T-helper 17 cell (primary cell): Measurements from ENCODE around the gene XDH. TPM values are rescaled to one million over a fixed set of nuclear protein-coding genes. Genes with fewer than 3 reads are reported as not detected.

ENCODE experiments used
- ATAC-seq: fragments of 150-1000 bp; cut with Tn5 transposase; 2 replicates; pipeline ENCODE4 v1.10.0; 2021; ENCODE audit warnings: mild to moderate bottlenecking, moderate library complexity
- DNase-seq, 3 donors: peaks; one replicate each; pipeline versions ENCODE4 v3.0.0 to v3.0.0-alpha.2; 2020 to 2021
- H3K9me3 ChIP-seq: one replicate; pipeline ENCODE4 v1.7.0; 2013; ENCODE audit warnings: low read length, mild to moderate bottlenecking; ENCODE audit not compliant: control insufficient read depth, poor library complexity, severe bottlenecking
- H3K27ac Mint-ChIP-seq: one replicate; pipeline ENCODE4 v1.8.0; 2022; ENCODE audit warnings: mild to moderate bottlenecking, moderate library complexity, mixed read lengths
- H3K27me3 Mint-ChIP-seq: one replicate; pipeline ENCODE4 v1.8.0; 2022; ENCODE audit warnings: mixed read lengths
- H3K36me3 Mint-ChIP-seq: one replicate; pipeline ENCODE4 v1.8.0; 2022; ENCODE audit warnings: low read depth, mixed read lengths
- H3K4me1 Mint-ChIP-seq: one replicate; pipeline ENCODE4 v1.8.0; 2022; ENCODE audit warnings: mild to moderate bottlenecking, mixed read lengths
- H3K4me3 Mint-ChIP-seq: one replicate; pipeline ENCODE4 v1.8.0; 2022; ENCODE audit warnings: mild to moderate bottlenecking, moderate library complexity, mixed read lengths
- total RNA-seq, 4 donors: library from RNA in 2 of 4; stranded (reverse) in 2 of 4; gene quantifications; one replicate each; pipeline ENCODE4 v1.2.3 and lab custom pipeline; 2022 to 2026

Gene XDH
- under 1 TPM in 1 of 2 donors, not detected in 1; 0.16 TPM for total RNA-seq
- 0 to 0.08 reads per million in 2 donors for total RNA-seq (lab: John Stamatoyannopoulos, UW)

DNA sequence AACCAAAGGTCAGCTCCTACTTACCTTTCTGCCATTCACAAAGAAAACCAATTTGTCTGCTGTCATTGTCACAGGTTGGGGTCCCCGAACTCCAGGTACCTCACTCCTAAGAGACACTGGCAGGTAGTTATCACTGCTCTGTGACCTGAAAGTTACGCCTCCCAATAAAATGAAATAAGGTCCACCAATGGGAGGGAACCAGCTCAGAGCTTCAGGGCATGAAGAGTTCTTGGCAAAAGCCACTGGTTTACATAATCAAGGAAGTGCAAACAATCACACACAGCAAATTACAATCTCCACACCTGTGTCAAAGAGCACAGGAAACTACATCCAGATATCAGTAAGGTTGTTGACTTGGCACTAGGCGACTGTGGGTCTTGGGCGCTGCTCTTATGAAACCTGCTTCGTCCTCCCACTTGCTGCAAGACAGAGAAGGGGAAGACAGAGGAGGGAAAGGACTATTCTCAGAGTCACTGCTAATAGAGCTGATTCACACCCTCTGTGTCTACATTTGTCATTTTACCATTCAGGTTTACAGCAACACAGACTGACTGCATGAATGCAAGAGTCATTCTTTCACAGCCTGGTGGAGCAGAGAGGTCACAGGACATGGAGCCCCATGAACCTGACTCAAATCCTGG, at the start of gene XDH:
XDH (minus strand) TSS at position 142 of the 641 bp plus-strand sequence; CDS start at position 66, 76 bp downstream.
- H3K27ac Mint-ChIP-seq, result no peak within 1 kb of the TSS
- DNase-seq, result no peak
- H3K9me3 ChIP-seq, result no peaks in the 10 kb centered on the region
- peaks cover 3% of the 10 kb centered on the region for H3K27me3 Mint-ChIP-seq
- no peak for ATAC-seq
- no peak within 1 kb of the TSS for H3K4me3 Mint-ChIP-seq
- peaks cover 4% of the 10 kb centered on the region for H3K36me3 Mint-ChIP-seq
- H3K4me1 Mint-ChIP-seq, result peaks cover 11% of the 10 kb centered on the region

DNA sequence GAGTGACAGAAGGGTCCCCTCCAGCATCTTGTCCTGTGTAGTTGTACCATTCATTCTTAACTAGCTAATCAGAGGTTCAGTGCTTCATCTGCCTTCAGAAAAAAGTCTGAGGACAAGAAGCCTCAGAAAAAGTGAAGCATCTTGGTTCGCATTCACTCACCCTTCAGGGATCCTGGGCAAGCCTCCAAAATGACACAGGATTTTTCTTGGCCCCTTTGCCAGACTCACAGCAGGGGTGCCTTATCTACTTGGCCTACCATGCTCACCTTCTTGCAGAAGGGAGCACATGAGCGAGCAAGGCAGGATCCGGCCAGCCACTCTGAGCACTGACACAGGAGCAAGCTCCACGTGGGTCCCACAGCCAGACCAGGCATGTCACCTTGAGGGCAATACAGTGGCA, 43.1 kb upstream of the XDH start:
- no peak overlapping the region for H3K27ac Mint-ChIP-seq
- no peaks in the 10 kb centered on the region for H3K4me1 Mint-ChIP-seq
- H3K4me3 Mint-ChIP-seq, result no peak overlapping the region
- peaks cover 6% of the 10 kb centered on the region for H3K27me3 Mint-ChIP-seq
- H3K9me3 ChIP-seq, result no peaks in the 10 kb centered on the region
- DNase-seq (no peak), ATAC-seq (no peak)
- no peaks in the 10 kb centered on the region for H3K36me3 Mint-ChIP-seq

DNA sequence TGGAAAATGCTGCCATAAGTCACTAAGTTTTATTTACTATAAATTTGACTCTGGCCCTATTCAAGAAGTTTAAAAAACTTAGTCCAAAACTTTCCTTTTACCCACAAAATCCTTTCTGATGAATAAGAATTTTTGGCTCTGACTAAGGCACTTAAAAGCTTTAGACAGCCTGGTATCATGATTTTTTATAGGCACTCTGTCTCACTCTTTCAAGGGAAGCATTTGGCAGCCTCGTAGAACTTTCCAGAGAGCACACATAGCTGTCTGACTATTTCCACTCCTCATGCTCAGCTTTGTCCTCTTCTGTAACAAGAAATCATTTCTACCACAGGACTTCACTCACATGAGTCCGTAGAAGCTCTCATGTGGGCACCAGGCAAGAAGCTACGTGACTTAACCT, 32.3 kb upstream of the XDH start:
- H3K36me3 Mint-ChIP-seq, result peaks cover 2% of the 10 kb centered on the region
- no peaks in the 10 kb centered on the region for H3K4me1 Mint-ChIP-seq
- H3K4me3 Mint-ChIP-seq, result no peak overlapping the region
- H3K27me3 Mint-ChIP-seq, result peaks cover 14% of the 10 kb centered on the region
- ATAC-seq (no peak), DNase-seq (no peak)
- H3K9me3 ChIP-seq, result no peaks in the 10 kb centered on the region
- no peak overlapping the region for H3K27ac Mint-ChIP-seq

DNA sequence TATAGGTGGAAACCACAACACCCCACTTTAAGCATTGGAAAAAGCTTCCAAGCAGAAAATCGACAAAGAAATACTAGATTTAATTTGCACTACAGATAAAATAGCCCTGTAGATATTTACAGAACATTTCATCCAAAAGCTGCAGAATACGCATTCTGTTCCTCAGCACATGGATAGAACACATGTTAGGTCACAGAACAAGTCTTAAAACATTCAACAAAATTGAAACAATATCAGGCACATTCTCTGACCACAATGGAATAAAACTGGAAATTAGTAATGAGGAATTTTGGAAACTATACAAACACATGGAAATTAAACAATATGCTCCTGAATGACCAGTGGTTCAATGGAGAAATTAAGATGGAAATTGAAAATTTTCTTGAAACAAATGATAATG, 27.8 kb upstream of the XDH start:
- Mint-ChIP-seq H3K36me3 (no peaks in the 10 kb centered on the region), H3K27ac (no peak overlapping the region), H3K27me3 (peaks cover 6% of the 10 kb centered on the region), H3K4me3 (no peak overlapping the region), H3K4me1 (no peaks in the 10 kb centered on the region)
- ATAC-seq (no peak), DNase-seq (no peak)
- no peaks in the 10 kb centered on the region for H3K9me3 ChIP-seq

DNA sequence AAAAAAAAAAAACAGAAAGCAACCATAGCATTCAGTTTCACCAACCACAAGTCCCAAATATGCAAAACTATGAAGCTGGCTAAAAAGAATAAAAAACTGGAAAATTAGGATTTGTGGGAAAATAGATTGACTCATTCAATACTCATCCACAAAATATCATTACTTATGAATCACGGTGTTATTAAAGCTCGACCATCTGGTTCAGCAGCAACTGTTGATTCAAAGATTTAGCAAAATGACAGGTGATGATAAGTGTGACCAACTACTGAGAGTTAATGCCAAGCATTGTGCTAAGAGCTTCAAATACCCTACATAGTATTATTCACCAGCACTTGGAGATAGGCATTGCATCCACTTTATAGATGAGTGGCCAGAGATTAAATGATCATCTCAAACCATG, 26.2 kb upstream of the XDH start:
- H3K27me3 Mint-ChIP-seq, result peaks cover 5% of the 10 kb centered on the region
- no peaks in the 10 kb centered on the region for H3K36me3 Mint-ChIP-seq
- DNase-seq (no peak), ATAC-seq (no peak)
- no peaks in the 10 kb centered on the region for H3K4me1 Mint-ChIP-seq
- H3K27ac Mint-ChIP-seq, result no peak overlapping the region
- H3K4me3 Mint-ChIP-seq, result no peak overlapping the region
- H3K9me3 ChIP-seq, result no peaks in the 10 kb centered on the region

DNA sequence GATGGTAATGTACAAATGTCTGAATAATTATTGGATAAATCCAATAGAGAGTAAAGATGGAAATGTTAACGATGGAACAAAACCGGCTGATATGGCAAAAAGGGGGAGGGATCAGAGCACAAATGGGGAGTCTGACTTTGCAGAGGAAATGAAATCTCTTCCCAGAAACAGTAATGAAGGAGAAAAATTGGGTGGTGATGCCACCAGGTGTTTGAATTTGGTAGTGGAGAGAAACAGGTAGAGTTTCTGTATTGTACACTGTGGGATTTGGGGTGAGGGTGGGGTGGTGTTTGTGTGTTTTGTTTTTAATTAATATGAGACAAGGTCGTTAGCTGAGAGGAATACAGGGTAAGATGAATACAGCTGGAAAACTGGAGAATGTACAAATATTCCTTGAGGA, 20.4 kb upstream of the XDH start:
- Mint-ChIP-seq H3K27me3 (peaks cover 18% of the 10 kb centered on the region), H3K4me1 (peaks cover 11% of the 10 kb centered on the region), H3K27ac (no peak overlapping the region), H3K36me3 (peaks cover 2% of the 10 kb centered on the region), H3K4me3 (no peak overlapping the region)
- no peaks in the 10 kb centered on the region for H3K9me3 ChIP-seq
- DNase-seq, result no peak
- ATAC-seq, result no peak

DNA sequence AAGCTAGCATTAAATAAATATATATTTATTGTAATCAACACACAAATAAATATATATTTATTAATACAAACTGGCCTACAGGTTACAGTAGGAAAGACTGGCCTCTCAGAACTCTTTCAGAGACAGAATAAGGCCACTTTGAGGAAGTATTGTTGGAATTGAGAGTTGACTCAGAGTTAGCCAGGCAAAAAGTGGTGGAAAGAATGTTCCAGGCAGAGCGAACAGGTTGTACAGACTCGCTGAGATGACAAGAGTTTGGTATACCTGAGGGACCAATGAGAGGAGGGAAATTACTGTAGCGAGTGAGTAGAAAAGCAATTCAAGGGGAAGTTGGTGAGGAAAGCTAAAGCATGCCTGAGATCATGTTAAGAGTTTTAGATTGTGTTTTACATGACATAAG, 19.0 kb upstream of the XDH start:
- peaks cover 22% of the 10 kb centered on the region for H3K4me1 Mint-ChIP-seq
- H3K27me3 Mint-ChIP-seq, result peaks cover 32% of the 10 kb centered on the region
- no peak overlapping the region for H3K27ac Mint-ChIP-seq
- DNase-seq, result no peak
- peaks cover 2% of the 10 kb centered on the region for H3K36me3 Mint-ChIP-seq
- H3K4me3 Mint-ChIP-seq, result no peak overlapping the region
- H3K9me3 ChIP-seq, result no peaks in the 10 kb centered on the region
- no peak for ATAC-seq

DNA sequence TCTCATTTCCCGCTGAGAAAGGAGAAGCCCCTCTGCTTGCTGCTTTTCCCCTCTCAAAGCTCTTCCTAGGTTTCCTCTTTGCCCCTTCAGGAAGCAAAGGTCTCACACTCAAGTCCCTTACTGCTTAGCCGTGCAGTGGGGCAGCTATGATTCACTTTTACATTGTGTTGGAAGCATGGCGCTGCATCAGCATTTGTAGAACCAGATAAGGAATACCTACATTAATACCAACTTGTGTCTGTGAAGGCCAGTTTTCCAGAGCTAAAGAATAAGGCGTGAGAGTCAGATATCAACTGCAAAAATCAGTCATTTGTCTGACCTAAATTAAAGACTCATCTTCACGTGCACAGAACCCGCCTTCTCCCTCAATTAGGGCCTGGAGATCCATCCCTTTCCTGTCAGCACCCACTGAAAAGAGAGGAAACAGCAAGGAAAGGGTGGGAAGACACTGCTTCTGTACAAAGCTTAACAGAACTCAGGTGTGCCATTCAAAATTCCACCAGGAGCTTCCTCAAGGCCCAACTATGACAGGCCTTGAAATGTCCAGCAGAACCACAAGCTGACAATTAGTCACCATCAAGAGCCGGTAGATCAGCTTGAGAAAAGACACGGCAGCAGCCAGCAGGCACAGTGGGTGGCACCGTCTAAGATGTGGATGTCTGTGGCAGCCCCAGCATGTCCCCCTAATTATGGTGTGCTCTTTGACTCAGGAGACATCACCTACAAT, 16.1 kb upstream of the XDH start:
- Mint-ChIP-seq H3K4me3 (peak overlapping the region; percentile 80), H3K27ac (no peak overlapping the region), H3K4me1 (peaks cover 24% of the 10 kb centered on the region), H3K36me3 (peaks cover 2% of the 10 kb centered on the region), H3K27me3 (peaks cover 53% of the 10 kb centered on the region)
- no peaks in the 10 kb centered on the region for H3K9me3 ChIP-seq
- ATAC-seq, result peak; percentile 44
- no peak for DNase-seq

DNA sequence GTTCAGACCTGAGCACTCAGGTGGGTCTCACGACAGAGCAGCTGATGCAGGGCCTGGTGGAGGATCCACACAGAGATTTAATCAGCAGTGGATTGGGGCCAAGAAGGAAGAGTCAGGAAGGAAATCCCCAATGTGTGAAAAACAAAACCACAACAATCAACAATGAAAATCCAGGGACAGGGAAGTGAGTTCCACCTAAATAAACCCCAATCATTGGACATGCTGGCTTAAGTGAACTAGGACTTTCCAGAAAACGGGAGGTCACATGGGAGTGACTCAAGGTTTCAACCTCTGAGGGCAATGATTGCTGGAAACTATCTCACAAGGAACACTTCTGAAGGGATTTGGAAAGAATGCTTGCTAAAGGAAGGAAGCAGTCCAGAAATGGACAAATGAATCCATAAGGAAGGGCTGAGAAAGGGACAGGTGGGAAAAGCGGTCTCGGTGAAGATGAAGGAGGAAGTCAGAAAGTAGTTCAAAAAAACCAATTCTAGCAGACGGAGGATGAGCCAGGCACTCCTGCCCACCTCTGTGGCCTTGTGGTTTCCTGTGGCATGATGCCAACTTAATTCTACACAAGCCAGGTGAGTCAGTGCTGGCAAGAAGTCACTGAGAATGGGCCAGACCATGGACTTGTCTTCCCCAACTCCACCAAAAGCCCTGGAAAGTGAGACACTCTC, 15.4 kb upstream of the XDH start:
- Mint-ChIP-seq H3K4me1 (peaks cover 24% of the 10 kb centered on the region), H3K27me3 (peaks cover 55% of the 10 kb centered on the region), H3K36me3 (peaks cover 2% of the 10 kb centered on the region), H3K27ac (no peak overlapping the region), H3K4me3 (peak overlapping the region; percentile 80)
- no peaks in the 10 kb centered on the region for H3K9me3 ChIP-seq
- DNase-seq, result peak in 2 of 3 donors; percentile 11 to 28
- peak; percentile 94 for ATAC-seq

DNA sequence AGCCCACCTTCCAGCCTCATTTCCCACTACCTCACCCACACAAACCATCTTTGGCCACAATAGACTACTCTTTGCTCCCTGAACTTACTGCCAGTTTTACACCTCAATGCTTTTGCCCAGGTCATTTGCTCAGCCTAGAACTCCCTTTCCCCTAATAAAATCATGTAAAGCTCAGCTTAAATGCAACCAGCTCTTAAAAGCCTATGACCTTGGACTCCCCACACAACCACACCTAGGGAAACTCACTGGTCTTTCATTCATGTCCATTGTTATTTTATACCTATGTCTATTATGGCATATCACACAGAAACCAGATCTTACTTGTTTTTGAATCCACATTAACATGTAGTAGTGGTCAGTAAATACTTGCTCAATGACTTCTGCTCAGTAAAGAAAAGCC, 14.5 kb upstream of the XDH start:
- H3K4me3 Mint-ChIP-seq, result peak overlapping the region; percentile 22
- H3K27ac Mint-ChIP-seq, result no peak overlapping the region
- peaks cover 24% of the 10 kb centered on the region for H3K4me1 Mint-ChIP-seq
- ATAC-seq (no peak), DNase-seq (no peak)
- peaks cover 2% of the 10 kb centered on the region for H3K36me3 Mint-ChIP-seq
- no peaks in the 10 kb centered on the region for H3K9me3 ChIP-seq
- H3K27me3 Mint-ChIP-seq, result peaks cover 55% of the 10 kb centered on the region

DNA sequence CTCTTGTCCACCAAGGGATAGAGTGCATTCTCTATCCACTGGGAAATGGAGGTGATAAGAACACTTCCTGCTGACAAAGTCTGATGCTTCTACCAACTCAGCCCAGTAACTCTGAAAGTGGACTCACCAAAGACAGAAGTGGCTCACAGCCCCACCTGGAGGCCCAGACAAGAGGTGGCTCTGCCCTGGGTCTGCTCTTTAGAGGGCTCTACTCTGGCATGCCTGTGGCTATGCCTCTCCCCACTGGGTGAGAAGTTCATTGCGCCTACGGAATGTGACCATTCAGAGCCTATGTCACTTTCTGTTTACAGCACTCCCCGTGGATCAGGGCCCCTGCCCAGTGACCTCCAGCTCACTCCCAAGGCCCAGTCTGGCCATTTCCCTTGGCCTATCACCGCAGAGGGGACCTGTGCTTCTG, 13.5 kb upstream of the XDH start:
- H3K36me3 Mint-ChIP-seq, result peaks cover 2% of the 10 kb centered on the region
- H3K4me3 Mint-ChIP-seq, result no peak overlapping the region
- H3K27me3 Mint-ChIP-seq, result peaks cover 55% of the 10 kb centered on the region
- no peak for DNase-seq
- H3K27ac Mint-ChIP-seq, result no peak overlapping the region
- H3K4me1 Mint-ChIP-seq, result peaks cover 24% of the 10 kb centered on the region
- ATAC-seq, result no peak
- H3K9me3 ChIP-seq, result no peaks in the 10 kb centered on the region

DNA sequence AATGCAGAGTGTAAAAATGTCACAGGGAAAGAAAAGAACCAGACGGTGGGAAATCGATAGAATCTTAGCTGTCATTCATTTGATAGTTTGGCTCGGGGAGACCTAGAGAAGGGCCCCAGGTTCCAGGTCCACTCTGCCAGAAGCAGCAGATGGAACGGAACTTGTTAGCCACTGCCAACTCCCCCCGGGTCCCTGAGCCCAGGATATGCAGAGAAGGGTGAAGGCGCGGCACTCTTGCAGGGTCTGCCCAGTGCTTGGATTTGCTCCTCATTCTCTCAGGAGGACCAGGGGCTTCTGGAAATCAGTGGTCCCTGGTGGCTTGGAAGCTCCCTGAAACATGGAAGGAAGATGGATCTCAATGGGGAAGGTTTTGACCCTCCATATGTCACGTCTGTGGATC, 11.6 kb upstream of the XDH start:
- peaks cover 45% of the 10 kb centered on the region for H3K27me3 Mint-ChIP-seq
- H3K4me1 Mint-ChIP-seq, result peaks cover 21% of the 10 kb centered on the region
- DNase-seq (no peak), ATAC-seq (no peak)
- H3K27ac Mint-ChIP-seq, result no peak overlapping the region
- H3K36me3 Mint-ChIP-seq, result no peaks in the 10 kb centered on the region
- no peaks in the 10 kb centered on the region for H3K9me3 ChIP-seq
- H3K4me3 Mint-ChIP-seq, result no peak overlapping the region

DNA sequence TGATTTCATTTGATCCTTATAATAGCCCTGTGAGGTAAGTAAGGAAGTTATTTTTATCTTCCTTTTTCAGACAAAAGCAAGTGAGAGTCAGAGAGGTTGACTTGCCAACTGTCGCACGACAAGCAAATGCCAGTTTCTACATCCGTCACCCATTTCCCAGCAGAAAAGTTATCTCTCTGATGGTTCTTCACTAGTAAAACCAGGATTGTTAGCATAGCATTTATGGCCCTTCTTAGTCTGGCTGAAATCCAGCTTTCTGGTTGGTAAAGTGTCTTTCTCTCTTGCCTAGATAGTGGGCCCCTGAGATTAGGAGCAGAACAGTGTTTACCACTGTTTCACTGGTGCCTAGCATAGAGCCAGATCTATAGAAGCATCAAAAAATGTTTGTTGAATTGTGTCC, 7.1 kb upstream of the XDH start:
- H3K4me1 Mint-ChIP-seq, result peaks cover 3% of the 10 kb centered on the region
- DNase-seq, result no peak
- no peak overlapping the region for H3K27ac Mint-ChIP-seq
- H3K36me3 Mint-ChIP-seq, result peaks cover 2% of the 10 kb centered on the region
- no peak overlapping the region for H3K4me3 Mint-ChIP-seq
- H3K9me3 ChIP-seq, result no peaks in the 10 kb centered on the region
- H3K27me3 Mint-ChIP-seq, result peaks cover 12% of the 10 kb centered on the region
- ATAC-seq, result no peak
